ENCODE measurements around the gene MAP3K1.

MAP3K1 gene

DNA sequence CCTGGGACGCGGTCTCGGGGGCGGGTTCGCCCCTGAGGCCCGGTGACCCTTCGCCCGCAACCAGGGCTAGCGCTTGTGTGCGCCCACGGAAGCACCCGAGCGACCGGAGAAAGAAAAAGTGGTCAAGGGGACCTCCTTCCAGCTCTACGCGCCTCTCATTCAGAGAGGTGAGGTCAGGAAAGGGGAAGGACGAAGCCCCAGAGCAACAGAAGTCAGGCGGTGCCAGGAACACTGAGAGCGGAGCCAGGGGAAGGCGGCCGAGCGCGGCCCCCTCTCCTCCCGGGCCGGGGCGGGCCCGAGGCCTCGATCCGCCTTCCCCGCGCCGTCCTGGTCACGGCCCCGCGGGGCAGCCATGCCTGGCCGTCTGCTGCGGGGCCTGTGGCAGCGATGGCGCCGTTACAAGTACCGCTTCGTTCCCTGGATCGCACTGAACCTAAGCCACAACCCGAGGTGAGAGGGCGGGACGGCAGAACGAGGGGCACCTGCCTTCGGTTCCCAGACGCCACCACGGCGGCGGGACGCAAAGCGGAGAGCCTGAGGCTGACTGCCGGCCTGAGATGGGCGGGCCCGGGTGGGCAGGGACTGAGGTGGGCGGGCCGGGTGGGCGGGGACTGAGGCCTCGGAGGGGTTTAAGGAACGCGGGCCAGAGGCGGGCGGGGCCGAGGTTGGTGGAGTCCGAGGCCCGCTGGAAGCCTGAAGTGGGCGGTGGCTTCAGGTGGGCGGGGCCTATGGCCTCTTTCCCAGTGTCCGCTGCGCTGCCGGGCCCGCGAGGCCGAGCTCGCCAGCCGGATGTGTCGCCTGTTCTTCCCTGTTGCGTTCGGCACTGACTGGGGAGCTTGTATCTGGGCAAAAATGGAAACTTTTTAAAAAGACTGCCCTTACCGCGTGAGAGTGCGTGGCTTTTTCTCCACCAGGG lies 94.2 kb downstream of the MAP3K1 start, which contains the start of gene SETD9:
Gene SETD9 (plus strand): TSS at position 303 of the 916 bp plus-strand sequence. CDS start 50 bp downstream, at position 353.
- peak; percentile 99 for DNase-seq (ENCODE audit: low spot score)

DNA sequence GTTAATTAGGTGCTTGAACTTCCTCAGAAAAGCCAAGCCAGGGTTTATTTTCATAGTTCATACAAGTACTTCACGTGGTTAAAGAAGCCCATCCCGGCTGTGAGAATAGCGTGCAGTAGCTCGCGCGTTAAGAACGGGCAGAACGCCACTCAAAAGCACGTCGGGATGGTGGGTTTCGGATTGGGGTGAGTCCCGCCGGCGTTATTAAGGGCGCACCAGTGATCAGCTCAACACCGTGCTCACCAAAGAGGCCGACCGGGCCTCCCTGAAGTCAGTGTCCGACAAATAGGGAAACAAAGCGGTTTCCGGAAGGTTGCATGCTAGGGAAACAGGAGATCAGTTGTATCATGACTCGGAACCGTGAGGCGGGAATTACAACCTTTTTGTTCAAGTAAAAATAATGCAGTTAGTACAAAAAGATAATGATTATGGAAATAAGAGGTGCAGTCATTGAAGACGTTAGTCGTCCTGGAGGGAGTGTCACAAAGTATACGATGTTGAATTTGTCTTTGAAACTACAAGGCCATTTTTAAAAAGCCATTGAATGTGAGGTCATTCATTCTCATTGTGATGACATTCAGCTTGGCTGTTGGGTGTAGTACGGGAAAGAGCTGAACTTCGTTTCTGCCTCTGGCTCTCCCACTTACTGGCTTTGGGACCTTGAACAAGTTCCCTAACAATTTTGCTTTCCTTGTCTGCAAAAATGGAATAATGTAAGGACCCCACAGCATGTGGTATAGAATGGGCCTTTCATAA lies 95.0 kb downstream of the MAP3K1 start:
- DNase-seq (ENCODE audit: low spot score): no peak

DNA sequence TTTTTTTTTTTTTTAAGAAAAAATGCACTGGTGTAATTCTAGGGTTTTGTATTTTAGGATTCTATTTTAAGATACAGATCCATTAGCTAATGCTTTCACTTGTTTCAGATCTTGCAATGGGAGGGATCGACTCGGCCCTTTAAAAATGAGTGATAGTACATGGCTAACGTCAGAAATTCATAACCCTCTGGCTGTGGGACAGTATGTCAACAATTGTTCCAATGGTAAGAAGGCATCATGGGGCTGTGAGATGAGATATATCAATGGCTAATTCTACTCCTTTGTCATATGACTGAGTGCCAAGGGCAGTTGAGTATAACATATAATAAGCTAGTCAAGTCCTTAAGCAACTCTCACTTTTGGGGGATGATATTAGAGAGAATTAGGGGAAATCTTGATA lies 98.4 kb downstream of the MAP3K1 start:
- DNase-seq (ENCODE audit: low spot score): no peak

DNA sequence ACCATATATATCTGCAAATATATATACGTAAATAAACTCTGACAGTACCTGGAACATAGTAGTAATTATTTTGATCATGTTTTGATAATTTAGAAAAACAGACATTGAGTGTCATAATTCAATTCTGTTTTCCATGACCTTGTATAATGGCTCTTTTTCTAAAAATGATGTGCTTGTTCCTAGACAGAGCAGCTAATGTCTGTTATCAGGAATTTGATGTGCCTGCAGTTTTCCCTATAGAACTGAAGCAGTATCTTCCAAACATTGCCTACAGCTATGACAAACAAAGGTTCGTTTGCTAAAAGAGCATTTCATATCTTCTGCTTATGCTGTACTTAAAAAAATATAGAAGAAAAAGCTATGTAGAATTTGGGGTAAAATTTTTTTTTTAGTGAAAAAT lies 99.3 kb downstream of the MAP3K1 start:
- DNase-seq (ENCODE audit: low spot score): no peak

DNA sequence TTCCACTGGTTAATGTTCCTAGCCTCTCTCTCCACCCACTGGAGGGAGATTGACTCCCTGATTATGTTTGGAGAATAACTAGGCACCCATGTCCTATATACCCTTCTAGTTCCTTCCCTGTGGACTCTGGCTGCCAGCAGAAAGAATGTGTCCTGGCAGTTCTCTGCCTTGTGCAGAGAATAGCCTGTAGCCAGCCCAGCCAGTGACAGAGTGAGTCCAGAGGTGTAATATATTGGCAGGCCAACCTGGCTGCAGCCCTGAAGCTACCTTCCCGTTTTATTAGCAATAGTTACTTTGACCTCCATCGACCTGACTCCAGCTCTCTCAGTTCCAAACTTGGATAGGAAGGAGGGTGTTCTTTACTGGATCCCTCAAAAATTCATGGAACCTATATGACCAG lies 102.2 kb downstream of the MAP3K1 start:
- DNase-seq (ENCODE audit: low spot score): no peak

DNA sequence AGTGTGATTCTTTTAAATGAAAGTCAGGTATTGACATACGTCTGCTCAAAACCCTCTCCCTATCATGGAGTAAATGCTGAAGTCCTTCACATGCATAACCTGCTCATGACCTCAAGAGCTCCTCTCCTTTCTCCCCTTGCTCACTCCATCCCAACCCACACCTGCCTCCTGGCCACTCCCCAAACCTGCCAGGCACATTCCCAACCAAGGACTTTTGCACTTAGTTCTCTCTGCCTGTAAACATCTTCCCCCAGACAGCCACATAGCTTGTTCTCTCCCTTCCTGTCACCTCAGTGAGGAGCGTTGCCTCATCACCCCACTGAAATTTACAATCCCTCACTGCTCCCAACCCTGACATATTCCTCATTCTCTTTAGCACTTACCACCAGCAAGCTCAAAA lies 102.7 kb downstream of the MAP3K1 start:
- DNase-seq (ENCODE audit: low spot score): no peak

- no peak for DNase-seq (ENCODE audit: low spot score)
Observed at GRCh38 chr5:56919942-56920662, 104.8 kb downstream of the MAP3K1 start.

GRCh38 chr5:56922922-56923321 lies 107.6 kb downstream of the MAP3K1 start:
- DNase-seq (ENCODE audit: low spot score): no peak

DNA sequence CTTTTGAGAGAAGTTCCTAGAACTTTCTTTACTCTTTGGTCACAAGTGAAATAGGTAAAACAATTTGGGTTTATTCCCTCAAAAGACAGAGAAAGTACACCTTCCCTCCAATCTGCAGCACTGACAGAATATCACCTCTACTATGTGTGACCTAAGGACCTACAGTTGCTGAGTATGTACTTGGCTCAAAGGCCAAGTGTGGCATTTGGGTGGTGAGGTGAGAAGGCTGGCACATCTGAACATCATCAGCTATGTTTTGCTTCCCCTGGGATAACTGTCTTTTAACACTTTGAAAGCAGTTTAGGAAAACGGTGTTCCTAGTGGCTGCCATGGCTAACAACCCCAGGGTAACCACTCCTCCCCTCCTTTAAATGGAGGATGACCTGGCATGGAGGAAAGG lies 119.0 kb downstream of the MAP3K1 start:
- no peak for DNase-seq (ENCODE audit: low spot score)

- no peak for DNase-seq (ENCODE audit: low spot score)
Observed at GRCh38 chr5:56938858-56939257, 123.5 kb downstream of the MAP3K1 start.

- no peak for DNase-seq (ENCODE audit: low spot score)
Observed at GRCh38 chr5:56941981-56942380, 126.6 kb downstream of the MAP3K1 start.

Data from hematopoietic multipotent progenitor cell treated with erythropoietin and hydrocortisone succinate and interleukin-3 and kit ligand, for 17 days (in vitro differentiated cells).